Bronchus fibroblast of lung (primary cell): ENCODE measurements around the gene DUSP2. TPM values are rescaled to one million over a fixed set of nuclear protein-coding genes. Genes with fewer than 3 reads are reported as not detected.

Experiments used
- total RNA-seq: library from RNA; depleted of rRNA; stranded (reverse); fragments of >200 nt; gene quantifications from 2 replicates; pipeline ENCODE4 v1.2.3, GENCODE V29; 2015

DUSP2 gene
- 1.0 and 1.2 TPM in 2 replicates for total RNA-seq

GRCh38 chr2:96145036-96145847, at the start of gene DUSP2:
TSS of gene DUSP2 (minus strand) at chr2:96145440. CDS start at chr2:96145354, 86 bp downstream.

GRCh38 chr2:96138179-96139145, 6.8 kb downstream of the DUSP2 start, which contains the start of gene ASTL:
TSS of gene ASTL (minus strand) at chr2:96138502. CDS start at chr2:96138436, 66 bp downstream.

GRCh38 chr2:96116424-96116878, 28.8 kb downstream of the DUSP2 start, which contains the start of gene ADRA2B:
TSS of gene ADRA2B (minus strand) at chr2:96116571. CDS start at chr2:96116149, 422 bp downstream.

Other genes with a start within 250 kb of the DUSP2 start
- 8.3 and 9.6 TPM in 2 replicates for gene ANKRD36C, start 153.6 kb downstream of the DUSP2 start, total RNA-seq
- gene GPAT2, start 110.5 kb downstream of the DUSP2 start, total RNA-seq = 2.4 and 2.5 TPM in 2 replicates
- not detected in 2 replicates for gene ADRA2B, start 28.9 kb downstream of the DUSP2 start, total RNA-seq
- not detected in 2 replicates for gene ASTL, start 6.9 kb downstream of the DUSP2 start, total RNA-seq
- gene STARD7, start 63.4 kb upstream of the DUSP2 start, total RNA-seq = 78.0 and 89.3 TPM in 2 replicates
- 19.6 and 21.9 TPM in 2 replicates for gene TMEM127, start 120.6 kb upstream of the DUSP2 start, total RNA-seq
- gene CIAO1, start 120.8 kb upstream of the DUSP2 start, total RNA-seq = 106 and 116 TPM in 2 replicates
- 60.5 and 65.0 TPM in 2 replicates for gene SNRNP200, start 160.1 kb upstream of the DUSP2 start, total RNA-seq
- gene ITPRIPL1, start 179.9 kb upstream of the DUSP2 start, total RNA-seq = 3.7 and 4.2 TPM in 2 replicates
- 41.9 and 42.2 TPM in 2 replicates for gene NCAPH, start 190.3 kb upstream of the DUSP2 start, total RNA-seq